ENCODE results near the gene WRAP73.

WRAP73 gene

DNA sequence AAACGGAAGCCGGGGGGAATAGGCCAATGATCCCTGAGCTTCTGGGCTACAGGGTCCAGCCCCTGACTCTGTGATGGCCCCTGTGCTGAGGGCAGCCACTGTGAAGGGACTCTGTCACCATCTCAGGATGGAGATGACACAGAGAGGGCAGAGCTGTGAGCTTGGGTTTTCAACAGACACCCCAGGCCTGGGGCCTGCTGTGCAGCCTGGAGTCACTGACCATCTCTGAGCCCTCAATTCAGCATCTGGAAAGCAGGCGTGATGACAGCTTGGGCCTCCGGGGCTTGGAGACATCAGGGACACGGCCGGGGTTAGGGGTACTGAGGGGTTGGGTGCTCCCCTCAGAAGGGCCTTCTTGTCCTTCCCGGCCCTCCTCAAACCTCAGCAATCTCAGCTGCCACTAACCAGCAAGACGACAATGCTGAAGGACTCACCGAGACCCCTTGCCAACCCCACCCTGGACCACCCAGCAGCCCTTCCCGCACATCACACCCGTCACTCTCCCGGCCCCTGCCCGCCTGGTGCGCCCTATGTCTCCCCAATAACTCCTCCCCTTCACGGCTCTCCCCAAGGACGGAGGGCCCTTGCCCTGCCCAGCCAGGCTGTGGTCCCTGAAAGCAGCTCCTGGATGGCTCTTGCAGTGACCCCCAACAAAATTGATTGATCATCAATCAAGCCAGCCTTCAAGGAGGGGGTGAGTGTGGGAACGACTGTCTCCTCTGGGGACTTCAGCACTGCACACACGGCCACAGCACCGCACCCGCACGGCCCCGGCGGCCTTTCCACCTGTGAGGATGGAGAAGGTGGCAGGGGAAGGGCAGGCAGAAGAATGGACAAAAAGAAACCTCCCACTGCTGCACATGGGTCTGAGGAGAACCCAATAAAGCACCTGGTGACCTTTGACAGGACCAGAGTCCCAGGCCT lies 42.9 kb downstream of the WRAP73 start:
- TF ChIP-seq, protein P1, sequence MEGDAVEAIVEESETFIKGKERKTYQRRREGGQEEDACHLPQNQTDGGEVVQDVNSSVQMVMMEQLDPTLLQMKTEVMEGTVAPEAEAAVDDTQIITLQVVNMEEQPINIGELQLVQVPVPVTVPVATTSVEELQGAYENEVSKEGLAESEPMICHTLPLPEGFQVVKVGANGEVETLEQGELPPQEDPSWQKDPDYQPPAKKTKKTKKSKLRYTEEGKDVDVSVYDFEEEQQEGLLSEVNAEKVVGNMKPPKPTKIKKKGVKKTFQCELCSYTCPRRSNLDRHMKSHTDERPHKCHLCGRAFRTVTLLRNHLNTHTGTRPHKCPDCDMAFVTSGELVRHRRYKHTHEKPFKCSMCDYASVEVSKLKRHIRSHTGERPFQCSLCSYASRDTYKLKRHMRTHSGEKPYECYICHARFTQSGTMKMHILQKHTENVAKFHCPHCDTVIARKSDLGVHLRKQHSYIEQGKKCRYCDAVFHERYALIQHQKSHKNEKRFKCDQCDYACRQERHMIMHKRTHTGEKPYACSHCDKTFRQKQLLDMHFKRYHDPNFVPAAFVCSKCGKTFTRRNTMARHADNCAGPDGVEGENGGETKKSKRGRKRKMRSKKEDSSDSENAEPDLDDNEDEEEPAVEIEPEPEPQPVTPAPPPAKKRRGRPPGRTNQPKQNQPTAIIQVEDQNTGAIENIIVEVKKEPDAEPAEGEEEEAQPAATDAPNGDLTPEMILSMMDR (IDR thresholded peaks at IDR 0.05; ENCODE audit: extremely low read depth, missing control alignments): no peak
- DNase-seq (ENCODE audit: low spot score): no peak

DNA sequence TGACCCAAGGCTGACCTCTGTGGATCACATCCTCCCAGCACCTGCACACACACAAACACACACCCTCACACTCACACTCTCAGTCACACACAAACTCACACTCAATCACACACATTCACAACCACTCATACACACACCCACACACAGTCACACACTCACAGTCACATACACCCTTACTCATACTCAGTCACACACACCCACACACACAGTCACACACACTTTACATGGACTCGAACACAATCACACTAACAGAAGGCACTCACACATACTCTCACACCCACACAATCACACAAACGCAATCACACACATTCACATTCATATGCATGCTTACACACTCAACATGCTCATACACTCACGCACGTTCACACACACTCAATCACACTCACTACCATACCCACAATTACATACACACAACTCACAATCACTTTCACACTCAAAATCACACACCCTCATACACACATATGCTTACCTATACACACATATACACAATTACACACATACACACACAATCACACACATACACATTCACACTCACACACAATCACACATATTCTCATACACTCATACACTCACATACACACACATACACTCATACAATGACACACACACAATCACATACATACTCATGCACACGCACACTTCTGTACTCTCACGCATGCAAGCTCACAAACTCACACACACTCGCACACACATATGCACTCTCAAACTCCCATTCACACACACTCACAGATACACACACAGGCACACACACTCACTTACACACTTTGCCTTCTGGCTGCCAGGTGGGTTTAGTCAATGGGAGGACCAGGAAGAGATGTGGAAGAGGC lies 44.7 kb downstream of the WRAP73 start:
- no peak for DNase-seq (ENCODE audit: low spot score)
- TF ChIP-seq, protein P1 (IDR thresholded peaks at IDR 0.05; ENCODE audit: extremely low read depth, missing control alignments): no peak

DNA sequence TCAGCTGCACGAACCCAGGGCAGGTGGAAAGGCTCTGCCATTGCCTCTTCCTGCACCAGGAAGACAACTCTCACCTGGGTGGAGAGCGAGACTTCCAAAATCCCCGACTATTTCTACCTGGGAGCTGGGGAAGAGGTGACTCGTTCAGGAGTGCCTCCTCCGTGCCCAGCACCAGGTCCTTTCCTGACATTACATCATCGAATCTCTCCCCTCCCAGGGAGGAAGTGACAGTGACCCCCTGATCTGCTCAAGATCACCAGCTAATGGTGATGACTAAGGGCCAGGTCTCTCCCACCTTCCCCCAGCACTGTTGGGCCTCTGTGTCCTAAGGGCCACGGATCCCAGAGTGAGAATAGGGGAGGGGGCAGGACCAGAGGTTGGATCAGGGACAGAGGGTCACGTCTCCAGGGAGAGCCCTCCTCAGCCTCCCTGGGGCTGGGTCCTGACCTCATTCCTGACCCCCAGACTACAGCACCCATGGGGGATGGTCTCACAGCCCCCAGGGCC lies 45.4 kb downstream of the WRAP73 start:
- TF ChIP-seq, protein P1 (IDR thresholded peaks at IDR 0.05; ENCODE audit: extremely low read depth, missing control alignments): no peak
- no peak for DNase-seq (ENCODE audit: low spot score)

DNA sequence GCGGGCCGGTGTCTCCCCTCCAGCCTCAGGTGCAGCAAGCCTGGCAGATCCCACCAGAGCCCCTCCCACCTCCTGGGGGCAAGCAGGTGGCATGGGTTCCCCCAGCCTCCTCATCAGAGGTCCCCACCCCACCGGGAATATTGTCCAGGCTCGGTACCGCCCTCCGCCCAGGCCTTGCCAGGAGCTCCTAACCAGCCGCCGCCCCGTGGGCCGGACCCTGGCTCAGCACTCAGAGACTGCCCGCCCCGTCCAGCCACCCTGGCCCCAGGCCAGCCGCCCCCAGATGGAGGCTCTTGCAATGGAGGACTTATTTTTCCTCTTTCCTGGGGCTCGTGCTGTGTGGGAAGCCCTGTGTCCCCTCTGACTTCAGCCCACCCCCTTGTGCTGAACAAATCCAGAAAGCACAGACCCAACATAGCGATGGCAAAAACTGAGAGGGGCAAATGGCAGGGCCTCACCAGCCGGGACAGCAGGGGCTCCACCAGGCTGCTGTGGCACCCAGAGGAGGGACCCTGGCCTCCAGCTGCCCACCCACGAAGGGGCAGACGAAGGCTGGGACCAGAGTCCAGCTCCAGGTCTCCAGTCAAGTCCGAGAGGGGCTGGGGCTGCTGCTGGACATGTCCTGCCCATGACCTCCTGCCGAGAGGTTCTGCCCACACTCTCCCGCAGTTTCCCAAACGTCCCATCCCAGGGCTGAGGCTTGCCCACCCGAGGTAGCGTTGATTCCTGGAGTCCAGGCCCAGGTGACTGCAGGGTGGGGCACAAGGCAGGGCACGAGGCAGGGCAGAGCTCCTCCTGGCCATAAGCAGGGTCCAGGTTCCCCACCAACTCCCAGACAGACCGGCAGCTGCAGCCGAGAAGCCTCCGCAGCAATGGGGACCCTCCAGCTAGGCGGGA lies 46.1 kb downstream of the WRAP73 start:
- TF ChIP-seq, protein P1 (IDR thresholded peaks at IDR 0.05; ENCODE audit: extremely low read depth, missing control alignments): no peak
- DNase-seq (ENCODE audit: low spot score): no peak

DNA sequence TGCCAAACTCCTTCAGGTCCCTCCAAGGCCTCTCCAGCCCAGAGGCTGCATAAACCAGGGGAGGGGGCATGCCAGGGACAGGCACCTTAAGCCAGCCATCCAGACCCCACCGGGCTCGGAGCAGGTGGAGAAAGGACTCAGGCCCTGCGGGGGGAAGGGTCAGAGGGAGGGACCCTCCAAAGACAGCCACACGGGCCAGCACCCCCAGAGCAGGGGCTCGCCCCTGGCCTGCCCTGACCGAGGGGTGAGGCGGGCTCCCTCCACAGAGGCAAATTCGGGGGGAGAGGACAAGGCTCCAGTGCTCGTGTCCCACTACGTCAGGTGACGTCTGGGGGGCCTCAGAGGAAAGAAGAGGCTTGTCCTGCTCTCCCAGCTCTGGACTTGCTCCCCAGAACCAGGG lies 46.7 kb downstream of the WRAP73 start:
- DNase-seq (ENCODE audit: low spot score): no peak
- TF ChIP-seq, protein P1 (IDR thresholded peaks at IDR 0.05; ENCODE audit: extremely low read depth, missing control alignments): no peak

DNA sequence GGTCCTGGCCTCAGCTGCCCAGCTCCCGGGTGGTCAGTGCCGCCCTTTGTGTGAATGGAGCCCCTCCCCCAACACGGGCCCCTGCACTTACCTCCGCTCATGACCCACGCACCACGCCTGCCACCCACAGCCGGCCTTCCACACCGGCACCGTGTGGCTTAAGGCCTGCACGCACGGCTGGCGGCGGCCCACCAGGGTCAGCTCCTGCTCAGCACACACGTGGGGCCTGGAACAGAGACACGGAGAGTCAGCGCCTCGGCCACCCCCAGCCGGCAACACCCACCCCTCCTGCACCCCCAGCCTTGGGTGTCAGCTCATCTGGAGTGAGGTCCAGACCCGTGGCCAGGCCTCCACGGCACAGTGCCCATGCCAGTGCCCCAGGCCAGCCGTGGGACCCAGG lies 47.5 kb downstream of the WRAP73 start:
- DNase-seq (ENCODE audit: low spot score): no peak
- TF ChIP-seq, protein P1 (IDR thresholded peaks at IDR 0.05; ENCODE audit: extremely low read depth, missing control alignments): no peak
